Osteocyte (in vitro differentiated cells): ENCODE data around the gene CALHM5. TPM values are rescaled to one million over a fixed set of nuclear protein-coding genes. Genes with fewer than 3 reads are reported as not detected.

ENCODE experiments used
- DNase-seq: peaks from one replicate; pipeline ENCODE4 v3.0.0; 2021; ENCODE audit warnings: mixed read lengths; ENCODE audit not compliant: unreplicated experiment; ENCODE audit errors: extremely low spot score
- H3K27ac Mint-ChIP-seq: one replicate; pipeline ENCODE4 v1.8.0; 2021; ENCODE audit warnings: mild to moderate bottlenecking, mixed read lengths; ENCODE audit not compliant: unreplicated experiment
- H3K27me3 Mint-ChIP-seq: one replicate; pipeline ENCODE4 v1.8.0; 2021; ENCODE audit warnings: mixed read lengths; ENCODE audit not compliant: unreplicated experiment
- H3K36me3 Mint-ChIP-seq: one replicate; pipeline ENCODE4 v1.8.0; 2021; ENCODE audit warnings: mixed read lengths; ENCODE audit not compliant: unreplicated experiment
- H3K4me1 Mint-ChIP-seq: one replicate; pipeline ENCODE4 v1.8.0; 2021; ENCODE audit warnings: mixed read lengths; ENCODE audit not compliant: unreplicated experiment
- H3K4me3 Mint-ChIP-seq: one replicate; pipeline ENCODE4 v1.8.0; 2021; ENCODE audit warnings: mild to moderate bottlenecking, moderate library complexity, mixed read lengths; ENCODE audit not compliant: unreplicated experiment
- H3K9me3 Mint-ChIP-seq: one replicate; pipeline ENCODE4 v1.8.0; 2021; ENCODE audit warnings: mixed read lengths; ENCODE audit not compliant: unreplicated experiment
- CTCF ChIP-seq: fragments of 200-600 bp; sonication (generic); IDR thresholded peaks from 2 replicates; pipeline ENCODE4 v1.5.0; 2021; ENCODE audit warnings: antibody characterized with exemption, mild to moderate bottlenecking, moderate library complexity
- total RNA-seq: library from RNA; stranded (reverse); gene quantifications from 2 replicates; pipeline ENCODE4 v1.2.1, GENCODE V29; 2021

CALHM5 gene
- total RNA-seq, 1 donor from 2014 or later, result 4.9 TPM

GRCh38 chr6:116515141-116515540 is 3.7 kb downstream of the CALHM5 start:
- Mint-ChIP-seq H3K27me3 (no peaks in the 10 kb centered on the region), H3K27ac (no peak overlapping the region), H3K4me3 (no peak overlapping the region), H3K9me3 (no peaks in the 10 kb centered on the region), H3K36me3 (peaks cover 13% of the 10 kb centered on the region), H3K4me1 (peaks cover 32% of the 10 kb centered on the region)
- TF ChIP-seq CTCF, result no peak
- no peak for DNase-seq

- peaks cover 4% of the 10 kb centered on the region for H3K4me1 Mint-ChIP-seq
- TF ChIP-seq CTCF, result no peak
- no peaks in the 10 kb centered on the region for H3K9me3 Mint-ChIP-seq
- no peak overlapping the region for H3K27ac Mint-ChIP-seq
- H3K4me3 Mint-ChIP-seq, result no peak overlapping the region
- peaks cover 13% of the 10 kb centered on the region for H3K36me3 Mint-ChIP-seq
- no peaks in the 10 kb centered on the region for H3K27me3 Mint-ChIP-seq
- DNase-seq, result no peak
Observed at GRCh38 chr6:116518621-116519368, 7.4 kb downstream of the CALHM5 start.

DNA sequence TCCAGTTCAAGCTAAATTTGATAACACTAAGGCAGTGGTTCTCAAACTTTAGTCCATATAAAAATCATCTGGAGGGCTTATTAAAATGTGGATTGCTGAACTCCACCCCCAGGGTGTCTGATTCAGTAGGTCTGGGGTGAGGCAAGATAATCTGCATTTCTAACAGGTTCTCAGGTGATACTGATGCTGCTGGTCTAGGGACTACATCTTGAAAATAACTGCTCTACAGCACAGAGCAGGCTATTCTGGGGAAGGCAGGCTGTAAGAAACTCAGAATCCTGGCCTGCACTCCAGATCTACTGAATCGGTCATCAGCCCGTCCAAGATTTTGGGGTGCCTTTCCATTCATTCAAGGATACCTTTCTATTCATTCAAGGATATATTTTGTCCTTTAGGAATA is 11.5 kb downstream of the CALHM5 start:
- no peaks in the 10 kb centered on the region for H3K9me3 Mint-ChIP-seq
- no peak overlapping the region for H3K27ac Mint-ChIP-seq
- no peak for DNase-seq
- TF ChIP-seq CTCF, result no peak
- H3K27me3 Mint-ChIP-seq, result no peaks in the 10 kb centered on the region
- H3K36me3 Mint-ChIP-seq, result peaks cover 5% of the 10 kb centered on the region
- H3K4me3 Mint-ChIP-seq, result no peak overlapping the region
- no peaks in the 10 kb centered on the region for H3K4me1 Mint-ChIP-seq

DNA sequence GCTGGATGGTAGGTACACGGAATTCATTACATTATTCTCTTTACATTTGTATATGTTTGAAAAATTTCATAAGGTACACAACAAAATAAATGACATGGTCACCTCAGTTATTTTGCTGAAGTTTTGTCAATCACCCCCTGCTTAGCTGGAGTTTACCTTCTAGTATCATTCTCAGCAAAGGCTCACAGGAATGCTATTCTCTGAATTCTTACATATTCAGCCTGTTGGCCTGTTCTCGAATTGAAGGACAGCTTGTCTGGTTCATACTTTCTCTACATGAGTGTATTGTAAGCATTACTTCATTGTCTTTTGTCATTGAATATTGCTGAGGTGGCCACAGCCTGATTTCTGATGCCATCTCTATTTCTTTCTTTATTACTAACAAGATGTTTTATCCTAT is 12.8 kb downstream of the CALHM5 start:
- TF ChIP-seq CTCF, result no peak
- Mint-ChIP-seq H3K9me3 (no peaks in the 10 kb centered on the region), H3K27me3 (no peaks in the 10 kb centered on the region), H3K4me3 (no peak overlapping the region), H3K27ac (no peak overlapping the region), H3K4me1 (peaks cover 8% of the 10 kb centered on the region), H3K36me3 (no peaks in the 10 kb centered on the region)
- no peak for DNase-seq

- Mint-ChIP-seq H3K4me1 (peaks cover 16% of the 10 kb centered on the region), H3K36me3 (no peaks in the 10 kb centered on the region), H3K4me3 (no peak overlapping the region), H3K27me3 (peaks cover 3% of the 10 kb centered on the region), H3K9me3 (no peaks in the 10 kb centered on the region), H3K27ac (no peak overlapping the region)
- no peak for DNase-seq
- TF ChIP-seq CTCF, result no peak
Observed at GRCh38 chr6:116528133-116528532, 16.7 kb downstream of the CALHM5 start.
